Measurements from ENCODE around the gene TDRD10. TPM values are rescaled to one million over a fixed set of nuclear protein-coding genes. Genes with fewer than 3 reads are reported as not detected.

TDRD10 gene
- total and polyA plus RNA-seq, 2 donors from 2014 or later: 2.3 to 4.7 TPM

DNA sequence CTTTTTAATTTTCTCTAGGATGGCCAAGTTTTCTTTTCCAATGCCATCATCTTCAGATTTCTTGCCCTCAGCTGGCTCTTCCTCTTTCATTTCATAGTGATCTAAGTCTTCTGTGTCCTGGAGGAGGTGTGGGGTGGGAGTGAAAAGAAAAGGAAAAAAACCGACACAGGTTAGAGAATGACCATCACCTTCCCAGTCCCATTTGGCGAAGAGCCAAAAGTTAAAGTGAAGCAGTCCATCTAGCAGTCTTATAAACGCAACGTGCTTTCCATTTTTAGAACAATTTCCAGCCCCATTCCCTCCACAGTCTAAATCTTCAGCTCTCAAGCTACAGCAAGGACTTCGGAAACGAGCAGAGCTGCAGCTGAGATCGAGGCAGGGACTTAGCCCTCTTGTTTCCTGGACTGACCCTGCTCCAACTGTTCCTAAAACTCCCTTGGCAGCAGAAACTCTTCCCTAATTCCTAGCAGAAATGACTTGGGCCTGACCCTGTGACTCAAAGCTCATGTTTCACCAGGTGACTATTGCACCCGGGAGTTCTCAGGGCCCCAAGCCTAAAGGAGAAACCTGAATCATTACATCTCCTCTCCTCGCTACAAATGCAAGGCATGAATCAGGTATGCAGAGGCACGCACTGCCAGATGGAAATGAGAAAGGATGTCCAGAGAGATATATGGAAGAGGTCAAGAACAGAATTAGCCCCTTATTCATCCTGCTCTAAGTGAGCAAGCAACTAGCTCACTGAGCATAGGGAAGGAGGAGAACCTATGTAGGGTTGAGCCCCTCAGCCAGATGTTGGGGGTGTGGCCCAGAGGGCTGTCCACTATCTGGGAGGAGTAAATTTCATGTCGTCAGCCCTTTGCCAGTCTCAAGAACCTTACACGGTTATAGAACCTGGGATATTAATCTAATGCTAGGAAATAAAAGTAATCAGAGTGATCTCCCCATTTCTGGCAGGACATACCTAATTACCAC is 51.3 kb downstream of the TDRD10 start:
- intact Hi-C loops (cut with DNase I): no loop called here
- FAIRE-seq: no peak

GRCh38 chr1:154556422-154556821 is 54.4 kb downstream of the TDRD10 start:
- H3K4me3 ChIP-seq (ENCODE audit: low read length in 3 of 3): peak overlapping the region in 2 of 3 donors; percentile 82 to 83
- H3K27me3 ChIP-seq (ENCODE audit: control insufficient read depth, insufficient read depth, low read length): no peaks in the 10 kb centered on the region
- TF ChIP-seq, protein P1, sequence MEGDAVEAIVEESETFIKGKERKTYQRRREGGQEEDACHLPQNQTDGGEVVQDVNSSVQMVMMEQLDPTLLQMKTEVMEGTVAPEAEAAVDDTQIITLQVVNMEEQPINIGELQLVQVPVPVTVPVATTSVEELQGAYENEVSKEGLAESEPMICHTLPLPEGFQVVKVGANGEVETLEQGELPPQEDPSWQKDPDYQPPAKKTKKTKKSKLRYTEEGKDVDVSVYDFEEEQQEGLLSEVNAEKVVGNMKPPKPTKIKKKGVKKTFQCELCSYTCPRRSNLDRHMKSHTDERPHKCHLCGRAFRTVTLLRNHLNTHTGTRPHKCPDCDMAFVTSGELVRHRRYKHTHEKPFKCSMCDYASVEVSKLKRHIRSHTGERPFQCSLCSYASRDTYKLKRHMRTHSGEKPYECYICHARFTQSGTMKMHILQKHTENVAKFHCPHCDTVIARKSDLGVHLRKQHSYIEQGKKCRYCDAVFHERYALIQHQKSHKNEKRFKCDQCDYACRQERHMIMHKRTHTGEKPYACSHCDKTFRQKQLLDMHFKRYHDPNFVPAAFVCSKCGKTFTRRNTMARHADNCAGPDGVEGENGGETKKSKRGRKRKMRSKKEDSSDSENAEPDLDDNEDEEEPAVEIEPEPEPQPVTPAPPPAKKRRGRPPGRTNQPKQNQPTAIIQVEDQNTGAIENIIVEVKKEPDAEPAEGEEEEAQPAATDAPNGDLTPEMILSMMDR (IDR thresholded peaks at IDR 0.05; ENCODE audit: borderline replicate concordance, extremely low read depth, insufficient read depth): no peak
- intact Hi-C loops (cut with DNase I): no loop called here
- H3K27ac ChIP-seq (ENCODE audit: low read depth in 2 of 2, low read length in 2 of 2): peak overlapping the region in 1 of 2 donors; percentile 43
- DNase-seq (peak in 4 of 5 donors; percentile 27 to 60 (median 42)), FAIRE-seq (no peak)
- peaks cover 4 to 21% (median 13%) of the 10 kb centered on the region in 3 donors for H3K4me1 ChIP-seq (ENCODE audit: control insufficient read depth in 2 of 3, insufficient read depth in 2 of 3, low read depth in 1 of 3, low read length in 3 of 3)
- H3K36me3 ChIP-seq (ENCODE audit: control insufficient read depth in 2 of 3, insufficient read depth in 3 of 3, low read length in 3 of 3): peaks cover 13 to 47% (median 38%) of the 10 kb centered on the region in 3 donors
- no peaks in the 10 kb centered on the region for H3K9me3 ChIP-seq (ENCODE audit: control insufficient read depth in 2 of 3, insufficient read depth in 1 of 3, low read length in 3 of 3)
- H3K9ac ChIP-seq (ENCODE audit: low read length in 3 of 3): peak overlapping the region in 1 of 3 donors; percentile 90

More for the DNA sequence above, 51.3 kb downstream of the TDRD10 start:
- H3K27ac ChIP-seq (ENCODE audit: low read depth in 2 of 2, low read length in 2 of 2): no peak overlapping the region
- H3K27me3 ChIP-seq (ENCODE audit: control insufficient read depth, insufficient read depth, low read length): no peaks in the 10 kb centered on the region
- H3K9ac ChIP-seq (ENCODE audit: low read length in 3 of 3): no peak overlapping the region
- H3K36me3 ChIP-seq (ENCODE audit: control insufficient read depth in 2 of 3, insufficient read depth in 3 of 3, low read length in 3 of 3): peaks cover 13 to 72% (median 54%) of the 10 kb centered on the region in 3 donors
- H3K9me3 ChIP-seq (ENCODE audit: control insufficient read depth in 2 of 3, insufficient read depth in 1 of 3, low read length in 3 of 3): no peaks in the 10 kb centered on the region
- DNase-seq: no peak
- TF ChIP-seq, protein P1 (IDR thresholded peaks at IDR 0.05; ENCODE audit: borderline replicate concordance, extremely low read depth, insufficient read depth): no peak
- H3K4me1 ChIP-seq (ENCODE audit: control insufficient read depth in 2 of 3, insufficient read depth in 2 of 3, low read depth in 1 of 3, low read length in 3 of 3): peaks cover 4 to 14% (median 10%) of the 10 kb centered on the region in 3 donors
- no peak overlapping the region for H3K4me3 ChIP-seq (ENCODE audit: low read length in 3 of 3)

DNA sequence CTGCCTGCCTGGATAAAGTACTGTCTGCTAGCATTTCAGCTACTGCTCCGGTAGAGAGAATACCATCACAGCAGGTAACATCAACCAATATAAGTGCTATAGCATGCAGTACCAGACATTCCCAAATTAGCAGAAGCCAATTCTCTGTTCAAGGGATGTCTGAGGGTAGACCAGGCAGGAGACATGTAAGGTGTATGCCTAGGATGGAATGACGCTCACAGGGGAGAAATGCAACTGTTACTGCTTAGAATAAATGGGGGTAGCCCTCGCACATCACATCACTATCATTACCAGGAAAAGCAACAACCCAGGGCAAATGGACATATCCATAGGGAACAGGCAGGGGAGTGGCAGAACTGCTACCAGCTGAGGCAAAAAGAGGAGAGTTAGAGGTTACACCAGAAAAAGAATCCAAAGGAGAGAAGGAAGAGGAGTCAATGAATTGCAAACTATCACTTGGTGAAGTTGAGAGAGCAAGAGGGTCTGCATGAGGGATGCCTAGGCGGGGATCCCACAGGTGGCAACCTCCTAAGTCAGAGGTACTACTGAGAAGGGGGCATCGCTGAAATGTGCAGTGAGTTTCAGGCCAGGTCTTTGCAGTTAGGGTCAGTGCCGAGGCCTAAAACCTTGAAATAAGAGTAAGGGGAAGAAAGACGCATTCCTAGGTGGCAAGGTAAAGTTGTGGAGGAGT is 55.4 kb downstream of the TDRD10 start:
- Histone ChIP-seq H3K27ac (ENCODE audit: low read depth in 2 of 2, low read length in 2 of 2) (peak overlapping the region; percentile 20 to 43), H3K36me3 (ENCODE audit: control insufficient read depth in 2 of 3, insufficient read depth in 3 of 3, low read length in 3 of 3) (peaks cover 7 to 38% (median 28%) of the 10 kb centered on the region in 3 donors), H3K4me3 (ENCODE audit: low read length in 3 of 3) (peak overlapping the region; percentile 73 to 83 (median 82)), H3K27me3 (ENCODE audit: control insufficient read depth, insufficient read depth, low read length) (no peaks in the 10 kb centered on the region), H3K9ac (ENCODE audit: low read length in 3 of 3) (peak overlapping the region; percentile 56 to 90 (median 66)), H3K9me3 (ENCODE audit: control insufficient read depth in 2 of 3, insufficient read depth in 1 of 3, low read length in 3 of 3) (no peaks in the 10 kb centered on the region), H3K4me1 (ENCODE audit: control insufficient read depth in 2 of 3, insufficient read depth in 2 of 3, low read depth in 1 of 3, low read length in 3 of 3) (peaks cover 4 to 21% (median 13%) of the 10 kb centered on the region in 3 donors)
- TF ChIP-seq, protein P1 (IDR thresholded peaks at IDR 0.05; ENCODE audit: borderline replicate concordance, extremely low read depth, insufficient read depth): no peak
- no peak for DNase-seq
- intact Hi-C loops (cut with DNase I): no loop called here
- FAIRE-seq: no peak
